HepG2 (cell line): Measurements from ENCODE around the gene FANK1. TPM values are rescaled to one million over a fixed set of nuclear protein-coding genes. Genes with fewer than 3 reads are reported as not detected.

Experiments used
- ATAC-seq: fragments of 200-7000 bp; cut with Tn5 transposase; 3 replicates; pipeline ENCODE4 v1.9.1; 2020; ENCODE audit warnings: mild to moderate bottlenecking, moderate library complexity
- BruUV-seq: library from RNA; stranded (reverse); fragments of 400-500 nt; replicated peaks from 2 replicates; lab custom pipeline; 2021; lab: Mats Ljungman, UMichigan
- CTCF ChIA-PET: fragments of 300-600 bp; formaldehyde crosslinking; extraction: SDS; loops from one replicate; lab custom pipeline; 2021; ENCODE audit warnings: low total read pairs, inconsistent platforms, low intra/inter-chr PET ratio; lab: Yijun Ruan, JAX
- POLR2A ChIA-PET: fragments of 350-600 bp; sonication (Branson Sonifier 250); formaldehyde crosslinking; loops from one replicate; lab custom pipeline; 2020; ENCODE audit warnings: antibody characterized with exemption, inconsistent platforms; lab: Yijun Ruan, JAX
- DNase-seq: peaks from one replicate; pipeline ENCODE4 v3.0.0-alpha.2; 2015; ENCODE audit warnings: low spot score
- FAIRE-seq: peaks from 3 replicates; lab custom pipeline; 2011; peaks lifted over from hg19 to GRCh38; lab: Jason Lieb, UNC
- H2AFZ ChIP-seq: one replicate; pipeline ENCODE4 v1.6.1; 2011; ENCODE audit warnings: low read length, inconsistent platforms
- H3K27ac ChIP-seq: fragments of 300-600 bp; 3 replicates; pipeline ENCODE4 v1.8.0; 2011; ENCODE audit warnings: mixed run types, mild to moderate bottlenecking, mixed read lengths, low read length, inconsistent platforms; ENCODE audit not compliant: insufficient read depth; ENCODE audit errors: extremely low read length
- H3K27me3 ChIP-seq, 2 experiments: fragments of 200-600 bp in 1 of 2; 2 replicates in 1 of 2; 3 replicates in 1 of 2; pipeline versions ENCODE4 v1.6.0 to v1.8.0; 2011; ENCODE audit warnings: low read length in 2 of 2, mild to moderate bottlenecking in 2 of 2, moderate library complexity in 2 of 2, inconsistent platforms in 1 of 2; ENCODE audit not compliant: insufficient read depth in 2 of 2, control insufficient read depth in 1 of 2
- H3K36me3 ChIP-seq, 2 experiments: fragments of 200-600 bp in 1 of 2; replicated peaks in 1 of 2; 2 replicates in 1 of 2; 3 replicates in 1 of 2; pipeline versions ENCODE4 v1.5.1 to v1.8.0; 2011; ENCODE audit warnings: low read length in 2 of 2, inconsistent platforms in 1 of 2; ENCODE audit not compliant: insufficient read depth in 2 of 2, control insufficient read depth in 1 of 2
- H3K4me1 ChIP-seq: 2 replicates; pipeline ENCODE4 v1.5.1; 2012; ENCODE audit warnings: low read length, inconsistent platforms; ENCODE audit not compliant: insufficient read depth
- H3K4me2 ChIP-seq: 2 replicates; pipeline ENCODE4 v1.6.0; 2011; ENCODE audit warnings: low read depth, low read length, inconsistent platforms
- H3K4me3 ChIP-seq, 3 experiments: fragments of 200-600 bp in 1 of 3; sonication (generic), shearing (Covaris generic) in 1 of 3; replicated peaks in 1 of 3; 2 replicates each; pipeline ENCODE4 v1.5.1; 2011 to 2016; ENCODE audit warnings: low read length in 3 of 3, inconsistent platforms in 2 of 3, low read depth in 2 of 3, mild to moderate bottlenecking in 2 of 3, control low read depth in 1 of 3, mixed read lengths in 1 of 3; ENCODE audit not compliant: insufficient read depth in 1 of 3
- H3K79me2 ChIP-seq: one replicate; pipeline ENCODE4 v1.6.1; 2011; ENCODE audit warnings: low read length, inconsistent platforms; ENCODE audit not compliant: insufficient read depth
- H3K9ac ChIP-seq: 2 replicates; pipeline ENCODE4 v1.6.0; 2011; ENCODE audit warnings: mild to moderate bottlenecking, low read depth, low read length, inconsistent platforms; ENCODE audit not compliant: insufficient read depth
- H3K9me3 ChIP-seq: 2 replicates; pipeline ENCODE4 v1.5.1; 2012; ENCODE audit warnings: mild to moderate bottlenecking, low read length
- H4K20me1 ChIP-seq: 2 replicates; pipeline ENCODE4 v1.6.0; 2011; ENCODE audit warnings: inconsistent platforms, mild to moderate bottlenecking, low read length, moderate library complexity; ENCODE audit not compliant: insufficient read depth
- ARNT ChIP-seq: fragments of 450-650 bp; IDR thresholded peaks from 2 replicates; pipeline ENCODE4 v1.6.1; 2017
- ATF2 ChIP-seq: sonication (generic); formaldehyde crosslinking; IDR thresholded peaks from 2 replicates; pipeline ENCODE4 v1.4.0; 2020; ENCODE audit warnings: missing genetic modification reagents
- ISX ChIP-seq: sonication (generic); formaldehyde crosslinking; conservative IDR thresholded peaks from 2 replicates; pipeline ENCODE4 v1.5.0; 2020; ENCODE audit warnings: missing genetic modification reagents
- KMT2B ChIP-seq: IDR thresholded peaks from 2 replicates; pipeline ENCODE4 v1.6.1; 2016; ENCODE audit warnings: missing genetic modification reagents, missing compliant biosample characterization
- MAFF ChIP-seq: IDR thresholded peaks from 2 replicates; pipeline ENCODE4 v1.6.1; 2011; ENCODE audit warnings: low read depth, low read length, improper control_type of control experiment
- NKX3-1 ChIP-seq: sonication (generic); formaldehyde crosslinking; IDR thresholded peaks from 2 replicates; pipeline ENCODE4 v1.5.0; 2020; ENCODE audit warnings: missing genetic modification reagents
- NR3C1 ChIP-seq: sonication (generic); formaldehyde crosslinking; IDR thresholded peaks from 2 replicates; pipeline ENCODE4 v1.4.0; 2020; ENCODE audit warnings: missing genetic modification reagents
- REL ChIP-seq: sonication (generic); formaldehyde crosslinking; conservative IDR thresholded peaks from 2 replicates; pipeline ENCODE4 v1.8.0; 2022; ENCODE audit warnings: mild to moderate bottlenecking, missing genetic modification reagents, moderate library complexity
- RFXANK ChIP-seq: IDR thresholded peaks from 2 replicates; pipeline ENCODE4 v1.6.1; 2016
- ZBTB10 ChIP-seq: sonication (generic); formaldehyde crosslinking; IDR thresholded peaks from 2 replicates; pipeline ENCODE4 v1.4.0; 2020; ENCODE audit warnings: missing genetic modification reagents, borderline replicate concordance
- ZBTB40 ChIP-seq, 2 experiments: fragments of 450-650 bp in 1 of 2; sonication (generic) in 1 of 2; formaldehyde crosslinking in 1 of 2; IDR thresholded peaks; 2 replicates each; pipeline versions ENCODE4 v1.6.1 to v1.8.0; 2016 to 2022; ENCODE audit warnings: antibody characterized with exemption in 1 of 2, mild to moderate bottlenecking in 1 of 2, missing genetic modification reagents in 1 of 2
- ZNF30 ChIP-seq: sonication (generic); formaldehyde crosslinking; IDR thresholded peaks from 2 replicates; pipeline ENCODE4 v1.5.0; 2020; ENCODE audit warnings: mild to moderate bottlenecking, missing genetic modification reagents
- ZNF530 ChIP-seq: sonication (generic); formaldehyde crosslinking; IDR thresholded peaks from 2 replicates; pipeline ENCODE4 v1.5.0; 2020; ENCODE audit warnings: low read depth, mild to moderate bottlenecking, missing genetic modification reagents
- WGBS: methylation state at CpG from one replicate; pipeline ENCODE4 v1.1.6; 2017; ENCODE audit warnings: low lambda C conversion rate; 5-methylcytosine and 5-hydroxymethylcytosine counted together
- in situ Hi-C: cut with HindIII; loops from 2 replicates; pipeline ENCODE4 v1.10.0; 2017; ENCODE audit warnings: low pct_unique_long_range_greater_than_20kb; ENCODE audit not compliant: extremely low pct_ligation_motif_present
- intact Hi-C: fragments of 100-400 bp; cut with micrococcal nuclease; formaldehyde crosslinking; loops from one replicate; pipeline ENCODE4 v1.10.0; 2022; ENCODE audit not compliant: unreplicated experiment
- polyA plus RNA-seq, 8 experiments: library from polyadenylated mRNA; depleted of rRNA in 3 of 8; stranded (reverse) in 7 of 8; unstranded in 1 of 8; fragments of >200 nt; fragmentation: Illumina TruSeq in 4 of 8; extraction: Trizol in 4 of 8; gene quantifications; 2 replicates each; pipeline versions ENCODE4 v1.2.1 to v1.2.3, GENCODE V29; 2011 to 2016; ENCODE audit warnings: low read depth in 4 of 8, missing spikeins in 1 of 8, mixed read lengths in 1 of 8; ENCODE audit not compliant: insufficient read depth in 1 of 8
- total RNA-seq, 5 experiments: library from RNA; depleted of rRNA; stranded (reverse); fragments of >200 nt; fragmentation: Illumina TruSeq; extraction: Trizol; gene quantifications; 2 replicates each; pipeline ENCODE4 v1.2.3, GENCODE V29; 2016; ENCODE audit warnings: low read depth in 1 of 5

FANK1 gene
- total and polyA plus RNA-seq, 2 of the 13 experiments (the other 11 are each of a cell fraction or from before 2014, with no cell fraction given), result 0.22 TPM; not detected in 1

- Histone ChIP-seq H3K9me3 (no peaks in the 10 kb centered on the region), H3K4me1 (no peaks in the 10 kb centered on the region), H3K4me3 (no peak overlapping the region), H3K27me3 (peaks cover 4 to 57% of the 10 kb centered on the region in 2 experiments; a peak in 4 of 5 replicates), H3K4me2 (no peak overlapping the region), H3K79me2 (no peaks in the 10 kb centered on the region), H2AFZ (no peak overlapping the region), H3K36me3 (no peaks in the 10 kb centered on the region), H3K9ac (no peak overlapping the region), H3K27ac (no peak overlapping the region), H4K20me1 (no peaks in the 10 kb centered on the region)
- ATAC-seq, result no peak
- intact Hi-C loops, result no loop called here
- in situ Hi-C loops, result loop anchor here (5.0 to 25.0 kb wide), 2 partner anchors 393 to 508 kb away; partner anchors contain the start of gene ADAM12
- BruUV-seq, result no TSS peak
- WGBS, result 27% methylated on average over 6 of the region's 6 CpGs
- ChIA-PET POLR2A (no interaction called here), CTCF (no interaction called here)
- FAIRE-seq, result no peak
- no peak for DNase-seq
- no peak for TF ChIP-seq ZBTB40 (IDR thresholded peaks at IDR 0.05)
- no peak for TF ChIP-seq ZBTB40 (CRISPR knock-in tag; IDR thresholded peaks at IDR 0.05)
- TF ChIP-seq NKX3-1 (CRISPR knock-in tag), result no peak
- no peak for TF ChIP-seq ZNF30 (CRISPR knock-in tag)
- TF ChIP-seq NR3C1 (CRISPR knock-in tag), result no peak
- TF ChIP-seq ZBTB10 (CRISPR knock-in tag), result no peak
- no peak for TF ChIP-seq ZNF530 (CRISPR knock-in tag)
- no peak for TF ChIP-seq ISX (CRISPR knock-in tag)
- TF ChIP-seq MAFF, result no peak
- TF ChIP-seq ARNT, result no peak
- TF ChIP-seq REL, result no peak
- TF ChIP-seq KMT2B (CRISPR knock-in tag), result no peak
- TF ChIP-seq ATF2 (CRISPR knock-in tag), result no peak
- TF ChIP-seq RFXANK (CRISPR knock-in tag), result no peak
These were observed 98.2 kb downstream of the FANK1 start for GRCh38 chr10:125994601-125995000.
